Heart left ventricle (tissue), 16 donors: ENCODE data around the gene RAP1GDS1. TPM values are rescaled to one million over a fixed set of nuclear protein-coding genes. Genes with fewer than 3 reads are reported as not detected.

Source experiments
- ATAC-seq, 4 donors: fragments of 200-7000 bp; cut with Tn5 transposase; one replicate each; pipeline ENCODE4 v1.9.1; 2020 to 2022; ENCODE audit warnings: moderate library complexity in 4 of 4, mild to moderate bottlenecking in 3 of 4, moderate number of reproducible peaks in 1 of 4
- DNase-seq, 5 donors: peaks; one replicate each; pipeline ENCODE4 v3.0.0-alpha.2; 2020
- H3K27ac ChIP-seq, 12 donors: fragments of 200-600 bp; sonication (generic) in 4 of 12; one replicate each; pipeline versions ENCODE4 v1.5.0 to v1.8.0; 2016 to 2022; ENCODE audit warnings: mild to moderate bottlenecking in 2 of 12
- H3K27me3 ChIP-seq, 9 donors: fragments of 200-600 bp; sonication (generic) in 2 of 9; one replicate each; pipeline versions ENCODE4 v1.5.1 to v1.8.0; 2016 to 2022; ENCODE audit warnings: mild to moderate bottlenecking in 3 of 9
- H3K36me3 ChIP-seq, 9 donors: fragments of 200-600 bp; sonication (generic) in 2 of 9; one replicate each; pipeline versions ENCODE4 v1.5.0 to v1.8.0; 2018 to 2022; ENCODE audit warnings: mild to moderate bottlenecking in 2 of 9
- H3K4me1 ChIP-seq, 12 donors: fragments of 200-600 bp; sonication (generic) in 4 of 12; one replicate each; pipeline versions ENCODE4 v1.5.0 to v1.8.0; 2016 to 2022; ENCODE audit warnings: mild to moderate bottlenecking in 3 of 12
- H3K4me3 ChIP-seq, 12 donors: fragments of 200-600 bp; sonication (generic) in 4 of 12; one replicate each; pipeline versions ENCODE4 v1.5.0 to v1.8.0; 2017 to 2022; ENCODE audit warnings: mild to moderate bottlenecking in 9 of 12, moderate library complexity in 4 of 12
- H3K9me3 ChIP-seq, 12 donors: fragments of 200-600 bp; sonication (generic) in 4 of 12; one replicate each; pipeline versions ENCODE4 v1.5.0 to v1.8.0; 2016 to 2022; ENCODE audit warnings: mild to moderate bottlenecking in 1 of 12
- POLR2A ChIP-seq, 2 donors: fragments of 450-650 bp; IDR thresholded peaks; one replicate each; pipeline ENCODE4 v1.6.1; 2017; ENCODE audit warnings: antibody characterized with exemption in 2 of 2, mild to moderate bottlenecking in 2 of 2, moderate library complexity in 2 of 2
- WGBS, 4 donors: extraction: QIAGEN DNeasy Blood & Tissue Kit in 2 of 4; methylation state at CpG; one replicate each; pipeline versions ENCODE4 v1.1.5 to v1.1.7; 2013 to 2018; 5-methylcytosine and 5-hydroxymethylcytosine counted together
- intact Hi-C, 10 donors: fragments of 100-400 bp; cut with DNase I; formaldehyde crosslinking; loops; one replicate each; pipeline versions ENCODE4 v1.11.1 to v1.14.2; 2022
- polyA plus RNA-seq, 2 donors: library from polyadenylated mRNA; stranded (reverse); fragments of 200-250 nt; gene quantifications; one replicate each; pipeline ENCODE4 v1.2.3, GENCODE V29; 2013
- total RNA-seq, 9 donors: library from RNA; depleted of rRNA in 2 of 9; stranded (reverse); fragments of >200 nt in 2 of 9; fragmentation: NEBNext Ultra II Directional in 3 of 9; extraction: Animal tissue kit (Norgen Biotek cat#: 25700) in 3 of 9; gene quantifications; one replicate each; pipeline versions ENCODE4 v1.1.0 to v1.2.4, GENCODE V29; 2016 to 2023
- TF ChIP-seq, protein P1 (sequence below), 12 donors: fragments of 200-600 bp; sonication (generic) in 4 of 12; IDR thresholded peaks; one replicate each; pipeline versions ENCODE4 v1.5.0 to v1.8.0; 2018 to 2022; ENCODE audit warnings: antibody characterized with exemption in 12 of 12, mild to moderate bottlenecking in 5 of 12
- donor health status: ischemic (EF 13 %, LVEDD 7.1; RV severe dilation, severe dysfunction).
- donor health status: healthy with polysubstance abuse.
- donor health status: DM: no; HTN: yes; CAD: no.
- donor health status: DM: no; HTN: no; CAD: no.
- donor health status: ischemic (EF 25% LVEDD 6.9; RV normal size, moderate dysfunction).
- donor health status: ischemic (EF 25% LVEDD 5.7; RV mildly dilated, moderate dysfunction).
- donor health status: healthy.
- donor health status: DM: yes; HTN: yes; CAD: no.
- donor health status: ischemic (EF 35%, LVEDD 5.7; RV mildly dilated, moderate dysfunction).
- donor health status: nonischemic (EF 11% LVEDD 7.7; RV severe dilation, severe dysfunction).
- donor health status: DM: yes; HTN: yes; CAD: no.
- donor health status: PGD.
- donor health status: ischemic (EF 29% LVEDD 5.4; RV normal size, mild dysfunction).
- donor health status: nonischemic (EF 23%, LVEDD 6.1; RV moderate dilation, normal function).

The RAP1GDS1 gene
- total and polyA plus RNA-seq, 11 donors, result 4.2 to 26.6 (median 12.5) TPM

GRCh38 chr4:98423009-98423408, 161.8 kb downstream of the RAP1GDS1 start:
- 73 to 87% (median 78%) methylated on average over 4 of the region's 4 CpGs for WGBS, 4 donors
- DNase-seq, result no peak
- Histone ChIP-seq H3K27me3 (no peaks in the 10 kb centered on the region), H3K4me1 (no peaks in the 10 kb centered on the region), H3K36me3 (peaks cover 0 to 74% (median 52%) of the 10 kb centered on the region in 9 donors), H3K9me3 (no peaks in the 10 kb centered on the region), H3K27ac (no peak overlapping the region), H3K4me3 (no peak overlapping the region)
- no peak for ATAC-seq
- intact Hi-C loops, result no loop called here
- TF ChIP-seq, protein P1, sequence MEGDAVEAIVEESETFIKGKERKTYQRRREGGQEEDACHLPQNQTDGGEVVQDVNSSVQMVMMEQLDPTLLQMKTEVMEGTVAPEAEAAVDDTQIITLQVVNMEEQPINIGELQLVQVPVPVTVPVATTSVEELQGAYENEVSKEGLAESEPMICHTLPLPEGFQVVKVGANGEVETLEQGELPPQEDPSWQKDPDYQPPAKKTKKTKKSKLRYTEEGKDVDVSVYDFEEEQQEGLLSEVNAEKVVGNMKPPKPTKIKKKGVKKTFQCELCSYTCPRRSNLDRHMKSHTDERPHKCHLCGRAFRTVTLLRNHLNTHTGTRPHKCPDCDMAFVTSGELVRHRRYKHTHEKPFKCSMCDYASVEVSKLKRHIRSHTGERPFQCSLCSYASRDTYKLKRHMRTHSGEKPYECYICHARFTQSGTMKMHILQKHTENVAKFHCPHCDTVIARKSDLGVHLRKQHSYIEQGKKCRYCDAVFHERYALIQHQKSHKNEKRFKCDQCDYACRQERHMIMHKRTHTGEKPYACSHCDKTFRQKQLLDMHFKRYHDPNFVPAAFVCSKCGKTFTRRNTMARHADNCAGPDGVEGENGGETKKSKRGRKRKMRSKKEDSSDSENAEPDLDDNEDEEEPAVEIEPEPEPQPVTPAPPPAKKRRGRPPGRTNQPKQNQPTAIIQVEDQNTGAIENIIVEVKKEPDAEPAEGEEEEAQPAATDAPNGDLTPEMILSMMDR (IDR thresholded peaks at IDR 0.05), result no peak
- TF ChIP-seq POLR2A (IDR thresholded peaks at IDR 0.05), result no peak

DNA sequence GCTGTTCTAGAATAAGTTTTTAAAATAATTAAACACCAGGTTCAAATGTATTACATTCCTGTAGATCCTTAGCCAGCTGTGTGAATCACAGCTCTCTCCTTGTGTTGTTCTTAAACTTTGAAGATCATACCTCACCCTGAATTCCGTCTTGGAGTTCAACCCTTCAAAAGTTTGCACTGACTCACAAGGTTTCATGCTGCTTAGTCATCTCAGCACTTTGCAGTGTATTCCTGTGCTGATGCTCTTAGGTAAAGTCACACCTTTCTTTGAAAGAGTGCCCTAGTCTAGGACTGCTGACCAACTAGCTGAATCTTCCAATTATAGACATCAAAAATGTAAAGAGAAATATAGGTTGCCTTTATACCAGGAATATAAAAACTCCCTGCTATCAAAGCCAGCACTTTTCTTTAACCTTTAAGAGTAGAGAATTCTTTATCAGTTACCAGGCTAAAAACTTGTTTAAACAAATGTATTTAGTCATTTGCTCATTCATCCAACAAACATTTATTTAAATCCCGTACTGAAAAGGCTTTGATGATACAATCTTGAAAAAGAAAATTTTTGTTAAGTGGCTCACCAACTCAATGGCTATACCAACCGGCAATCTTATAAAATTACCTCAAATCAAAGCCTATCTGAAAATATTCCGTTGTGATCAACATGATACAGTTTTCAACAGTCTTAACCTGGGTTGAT, 169.7 kb downstream of the RAP1GDS1 start:
- intact Hi-C loops, result no loop called here
- no peaks in the 10 kb centered on the region for H3K4me1 ChIP-seq
- 94 to 97% (median 96%) methylated on average over 4 of the region's 4 CpGs for WGBS, 4 donors
- H3K27me3 ChIP-seq, result no peaks in the 10 kb centered on the region
- TF ChIP-seq, protein P1 (IDR thresholded peaks at IDR 0.05), result no peak
- no peak for TF ChIP-seq POLR2A (IDR thresholded peaks at IDR 0.05)
- ATAC-seq (no peak), DNase-seq (no peak)
- H3K36me3 ChIP-seq, result peaks cover 0 to 28% (median 17%) of the 10 kb centered on the region in 9 donors
- H3K4me3 ChIP-seq, result no peak overlapping the region
- H3K27ac ChIP-seq, result no peak overlapping the region
- H3K9me3 ChIP-seq, result no peaks in the 10 kb centered on the region

GRCh38 chr4:98433691-98434090, 172.5 kb downstream of the RAP1GDS1 start:
- intact Hi-C loops, result no loop called here
- no peak for ATAC-seq

GRCh38 chr4:98434816-98435215, 173.6 kb downstream of the RAP1GDS1 start:
- Histone ChIP-seq H3K9me3 (peaks cover 0 to 3% (median 0%) of the 10 kb centered on the region in 12 donors), H3K4me3 (no peak overlapping the region), H3K36me3 (peaks cover 0 to 60% (median 34%) of the 10 kb centered on the region in 9 donors), H3K4me1 (no peaks in the 10 kb centered on the region), H3K27ac (no peak overlapping the region), H3K27me3 (no peaks in the 10 kb centered on the region)
- DNase-seq (no peak), ATAC-seq (no peak)
- 95 to 97% (median 96%) methylated on average over 6 of the region's 6 CpGs for WGBS, 4 donors
- intact Hi-C loops, result no loop called here
- TF ChIP-seq, protein P1 (IDR thresholded peaks at IDR 0.05), result no peak
- no peak for TF ChIP-seq POLR2A (IDR thresholded peaks at IDR 0.05)

More at GRCh38 chr4:98433691-98434090, 172.5 kb downstream of the RAP1GDS1 start:
- peaks cover 0 to 3% (median 0%) of the 10 kb centered on the region in 12 donors for H3K9me3 ChIP-seq
- WGBS, 4 donors, result 89 to 98% (median 94%) methylated on average over 1 of the region's 1 CpG
- peaks cover 0 to 50% (median 29%) of the 10 kb centered on the region in 9 donors for H3K36me3 ChIP-seq
- no peaks in the 10 kb centered on the region for H3K4me1 ChIP-seq
- TF ChIP-seq POLR2A (IDR thresholded peaks at IDR 0.05), result no peak
- TF ChIP-seq, protein P1 (IDR thresholded peaks at IDR 0.05), result no peak
- no peak overlapping the region for H3K27ac ChIP-seq
- H3K4me3 ChIP-seq, result no peak overlapping the region
- no peaks in the 10 kb centered on the region for H3K27me3 ChIP-seq
- DNase-seq, result no peak
